Measurements from ENCODE around the gene TLR10. TPM values are rescaled to one million over a fixed set of nuclear protein-coding genes. Genes with fewer than 3 reads are reported as not detected.

Gene TLR10
- polyA plus RNA-seq, 1 donor from 2014 or later = 0.14 TPM

- TF ChIP-seq CTCF (IDR thresholded peaks at IDR 0.05; ENCODE audit: poor library complexity, severe bottlenecking) = no peak
- TF ChIP-seq SMC3 (conservative IDR thresholded peaks at IDR 0.05; ENCODE audit: poor library complexity) = no peak
- TF ChIP-seq EZH2 (IDR thresholded peaks at IDR 0.05; ENCODE audit: borderline replicate concordance, insufficient read depth, low read length, poor library complexity, severe bottlenecking) = no peak
- no peak for TF ChIP-seq RAD21 (conservative IDR thresholded peaks at IDR 0.05)
- no peak for TF ChIP-seq POLR2AphosphoS5 (IDR thresholded peaks at IDR 0.05)
- no peak for TF ChIP-seq TAF1 (IDR thresholded peaks at IDR 0.05; ENCODE audit: low read depth)
- TF ChIP-seq REST (IDR thresholded peaks at IDR 0.05; ENCODE audit: borderline replicate concordance) = no peak
- no peak for TF ChIP-seq MXI1 (conservative IDR thresholded peaks at IDR 0.05; ENCODE audit: poor library complexity, severe bottlenecking)
- TF ChIP-seq EP300 (conservative IDR thresholded peaks at IDR 0.05; ENCODE audit: poor library complexity, severe bottlenecking) = no peak
- H3K36me3 ChIP-seq (ENCODE audit: insufficient read depth, low read length) = no peaks in the 10 kb centered on the region
These were observed 59.7 kb downstream of the TLR10 start for GRCh38 chr4:38723114-38723513.

More at GRCh38 chr4:38723114-38723513, 59.7 kb downstream of the TLR10 start:
- no peaks in the 10 kb centered on the region for H4K20me1 ChIP-seq (ENCODE audit: insufficient read depth)
- H3K9me3 ChIP-seq (ENCODE audit: low read length) = no peaks in the 10 kb centered on the region
- no peak overlapping the region for H3K4me3 ChIP-seq (ENCODE audit: low read length)
- H3K9ac ChIP-seq (ENCODE audit: low read length) = no peak overlapping the region
- H3K9me2 ChIP-seq (ENCODE audit: insufficient read depth, low read length) = no peaks in the 10 kb centered on the region
- H2AFZ ChIP-seq (ENCODE audit: low read depth, low read length) = no peak overlapping the region
- no peaks in the 10 kb centered on the region for H3F3A ChIP-seq (ENCODE audit: insufficient read depth, low read length, poor library complexity, severe bottlenecking)
- no peaks in the 10 kb centered on the region for H3K27me3 ChIP-seq (ENCODE audit: insufficient read depth, low read depth, low read length)
- no peak overlapping the region for H3K4me2 ChIP-seq (ENCODE audit: low read length)
- no peak overlapping the region for H3K27ac ChIP-seq (ENCODE audit: low read length)
- H3K79me2 ChIP-seq (replicated peaks; ENCODE audit: insufficient read depth, low read length) = no peaks in the 10 kb centered on the region

Small RNAs within 50 kb of the gene (small RNA-seq; reads per million reads assigned to genes)
- 0 reads per million in 3 experiments for gene RNA5SP158

Other genes with a start within 250 kb of the TLR10 start
- gene KLF3, start 118.8 kb downstream of the TLR10 start, polyA plus RNA-seq = 12.3 and 12.5 TPM in 2 replicates
- not detected in 2 replicates for gene TLR1, start 21.8 kb upstream of the TLR10 start, polyA plus RNA-seq
- gene TLR6, start 73.8 kb upstream of the TLR10 start, polyA plus RNA-seq = not detected in 2 replicates
- gene FAM114A1, start 84.8 kb upstream of the TLR10 start, polyA plus RNA-seq = 0.32 TPM in 1 of 2 replicates, not detected in the other
- not detected in 2 replicates for gene TMEM156, start 249.4 kb upstream of the TLR10 start, polyA plus RNA-seq

Data from neural cell (in vitro differentiated cells).